GM18867 (cell line): Measurements from ENCODE around the gene CGN.

Experiments
- ATAC-seq: cut with Tn5 transposase; IDR thresholded peaks from one replicate; pipeline ENCODE4 v1.9.1; 2021; ENCODE audit warnings: mild to moderate bottlenecking, moderate library complexity; ENCODE audit not compliant: unreplicated experiment

CGN gene

DNA sequence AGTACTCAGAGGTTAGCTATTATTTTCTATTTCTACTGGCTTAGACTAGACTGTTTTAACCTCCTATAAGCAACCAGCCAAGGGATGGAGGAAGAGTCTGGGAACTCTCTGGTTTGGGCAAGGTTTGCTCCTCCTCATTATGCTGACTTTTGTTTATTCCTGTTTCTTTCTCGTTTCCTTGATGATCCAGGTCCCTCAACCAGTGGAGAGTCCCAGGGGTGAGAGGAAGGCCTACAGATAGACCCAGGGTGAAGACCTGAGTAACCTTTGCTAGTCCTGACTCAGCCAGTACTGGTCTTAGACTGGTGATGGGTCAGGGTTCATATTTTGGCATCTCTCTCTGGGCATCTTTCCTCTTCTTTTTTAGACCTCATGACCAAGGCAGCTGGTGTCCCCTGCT lies 34.4 kb downstream of the CGN start:
- no peak for ATAC-seq

DNA sequence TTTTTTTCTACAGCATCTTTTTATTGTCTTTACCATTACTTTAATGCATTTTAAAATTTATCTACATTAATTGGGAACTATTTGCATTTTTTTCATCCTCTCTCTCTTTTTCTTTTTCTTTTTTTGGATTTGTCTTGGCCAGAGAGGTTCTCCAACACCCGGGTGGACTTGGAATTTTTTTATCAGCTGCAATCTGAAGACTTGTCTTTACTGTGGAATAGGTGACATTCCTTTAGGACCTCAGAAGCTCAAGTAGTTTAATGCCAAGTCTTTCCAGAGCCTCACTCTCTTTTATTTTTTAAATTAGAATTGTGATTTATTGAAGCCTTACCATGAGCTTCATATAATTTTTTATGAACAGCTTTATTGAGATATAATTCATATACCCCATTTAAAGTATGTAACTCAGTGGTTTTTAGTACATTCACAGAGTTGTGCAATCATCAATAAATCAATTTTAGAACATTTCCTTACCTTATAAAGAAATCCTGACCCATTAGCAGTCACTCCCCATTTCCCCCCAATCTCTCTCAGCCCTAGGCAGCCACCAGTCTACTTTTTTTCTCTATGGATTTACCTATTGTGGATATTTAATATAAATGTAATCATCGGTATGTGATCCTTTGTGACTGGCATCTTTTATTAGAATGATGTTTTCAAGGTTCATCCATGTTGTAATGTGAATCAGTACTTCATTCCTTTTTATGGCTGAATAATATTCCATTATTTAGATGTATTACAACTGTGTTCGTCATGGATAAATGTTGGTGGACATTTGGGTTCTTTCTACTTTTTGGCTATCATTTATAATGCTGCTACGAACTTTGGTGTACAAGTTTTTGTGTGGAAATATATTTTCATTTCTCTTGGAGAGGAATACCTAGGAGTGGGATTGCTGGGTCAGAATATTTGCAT lies 35.1 kb downstream of the CGN start:
- no peak for ATAC-seq

DNA sequence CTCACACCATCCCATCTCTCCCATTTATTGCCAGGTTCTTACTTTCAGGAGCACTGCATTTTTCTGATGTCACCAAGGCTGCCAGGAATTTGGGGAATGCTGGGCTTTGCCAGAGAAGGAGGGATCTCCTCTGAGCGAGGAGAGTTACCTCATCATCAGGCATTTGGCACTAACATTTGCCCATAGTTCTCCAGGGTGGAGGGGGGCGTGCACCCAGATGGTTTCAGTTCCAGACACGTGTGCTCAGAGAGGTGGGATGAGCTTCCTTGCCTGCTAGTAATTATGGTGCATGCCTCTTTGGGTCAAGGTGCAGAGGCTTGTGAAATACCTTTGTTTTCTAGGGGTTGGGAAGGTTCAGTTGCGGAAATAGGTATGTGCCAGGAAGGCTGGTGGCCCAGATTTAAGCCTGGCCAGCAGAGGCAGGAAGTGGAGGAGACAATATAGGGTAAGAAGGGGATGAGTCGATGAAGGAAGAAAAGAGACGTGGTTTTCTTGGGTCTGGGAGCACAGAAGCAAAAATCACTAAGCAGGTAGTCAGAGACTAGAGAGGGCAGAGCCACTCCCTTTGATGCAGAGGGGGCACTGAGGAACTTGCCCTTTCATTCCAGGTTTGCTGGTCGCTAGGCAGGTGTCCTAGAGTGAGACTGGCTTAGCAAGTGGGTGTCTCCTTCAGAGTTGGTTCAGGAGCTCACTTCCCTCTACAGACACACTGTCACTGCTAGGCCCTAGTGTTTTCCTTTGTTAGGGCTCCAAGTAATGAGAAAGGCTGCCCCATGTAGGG lies 36.1 kb downstream of the CGN start:
- no peak for ATAC-seq

DNA sequence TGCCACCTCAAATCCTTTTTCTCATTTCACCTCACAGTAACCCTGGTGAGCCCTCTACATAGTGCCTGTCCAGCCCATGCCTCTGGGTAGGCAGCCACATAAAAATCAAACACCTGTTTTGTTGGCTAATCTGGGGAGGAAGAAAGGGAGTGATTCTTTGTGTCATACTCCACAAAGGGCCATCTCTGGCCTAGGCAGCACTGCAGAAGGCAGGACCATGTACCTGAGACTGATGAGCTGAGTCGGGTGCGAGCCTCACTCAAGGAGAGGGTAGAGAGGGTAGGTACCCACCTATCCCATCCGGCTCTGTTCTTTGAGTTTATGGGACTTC lies 36.7 kb downstream of the CGN start:
- no peak for ATAC-seq

DNA sequence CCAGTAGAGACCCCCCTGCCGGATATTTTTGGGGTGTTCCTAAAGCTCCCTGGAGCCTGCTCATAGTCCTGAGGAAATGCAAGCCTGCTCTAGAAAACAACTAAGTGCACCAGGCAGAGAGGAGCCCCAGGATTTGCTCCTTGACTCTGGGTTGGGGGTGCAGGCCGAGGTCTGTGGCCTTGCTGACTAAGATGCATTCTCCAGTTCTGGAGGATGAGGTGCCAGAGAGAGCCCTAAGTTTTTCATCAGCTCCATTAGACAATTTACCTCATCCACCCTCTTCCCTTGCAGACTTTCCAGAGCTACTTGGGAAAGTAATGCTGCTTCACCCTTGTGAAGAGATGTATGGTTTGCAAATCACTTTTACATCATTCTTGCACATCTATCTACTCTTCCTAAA lies 38.0 kb downstream of the CGN start:
- ATAC-seq = no peak

DNA sequence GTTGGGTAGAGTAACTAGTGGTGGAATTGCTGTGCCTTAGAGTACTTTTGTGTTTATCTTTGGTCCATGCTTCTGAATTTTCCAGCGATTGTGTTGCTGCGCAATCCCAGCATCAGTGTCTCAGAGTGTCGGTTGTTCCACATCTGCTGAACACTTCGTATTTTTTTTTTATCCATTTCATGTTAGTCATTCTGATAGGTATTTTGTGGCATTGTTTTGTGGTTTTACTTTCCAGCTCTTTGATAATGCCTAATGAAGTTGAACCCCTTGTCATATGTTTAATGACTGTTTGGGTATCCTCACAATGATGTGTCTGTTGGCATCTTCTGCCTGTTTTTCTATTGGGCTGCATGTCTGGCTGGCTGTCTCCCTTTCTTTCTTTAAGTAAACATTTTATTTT lies 42.5 kb downstream of the CGN start:
- no peak for ATAC-seq

DNA sequence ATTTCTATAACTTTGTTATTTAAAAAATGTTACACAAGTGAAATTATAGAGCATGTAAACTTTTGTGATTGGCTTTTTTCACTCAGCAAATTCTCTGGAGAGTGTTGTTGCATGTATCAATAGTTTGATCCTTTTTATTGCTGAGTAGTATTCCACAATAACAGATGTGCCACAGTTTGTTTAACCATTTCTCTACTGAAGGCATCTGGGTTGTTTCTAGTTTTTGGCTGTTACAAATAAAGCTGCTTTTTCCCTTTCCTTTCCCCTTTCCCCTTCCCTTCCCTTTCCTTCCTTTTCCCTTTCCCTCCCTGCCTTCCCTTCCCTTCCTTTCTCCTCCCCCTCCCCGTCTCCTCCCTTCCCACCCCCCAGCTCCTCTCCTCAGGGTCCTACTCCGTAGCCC lies 44.9 kb downstream of the CGN start:
- no peak for ATAC-seq

DNA sequence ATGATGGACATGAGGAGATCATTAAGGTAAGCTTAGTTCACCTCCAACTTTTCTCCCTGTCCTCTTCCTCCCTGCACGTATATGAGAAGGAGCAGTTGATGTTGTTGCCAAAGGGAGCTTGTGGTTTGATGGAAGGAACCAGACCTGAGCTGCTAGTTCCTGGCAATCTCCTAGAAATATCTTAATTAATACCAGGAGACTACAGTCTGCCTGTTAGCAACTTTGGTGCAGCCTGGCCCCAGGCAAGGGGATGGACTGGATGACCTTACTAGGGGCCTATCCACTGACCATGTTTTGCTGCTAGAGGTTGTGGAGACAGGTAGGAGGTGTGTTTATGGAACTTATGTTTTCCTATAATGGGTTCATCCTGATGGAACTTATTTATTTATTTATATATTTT lies 51.5 kb downstream of the CGN start:
- no peak for ATAC-seq

DNA sequence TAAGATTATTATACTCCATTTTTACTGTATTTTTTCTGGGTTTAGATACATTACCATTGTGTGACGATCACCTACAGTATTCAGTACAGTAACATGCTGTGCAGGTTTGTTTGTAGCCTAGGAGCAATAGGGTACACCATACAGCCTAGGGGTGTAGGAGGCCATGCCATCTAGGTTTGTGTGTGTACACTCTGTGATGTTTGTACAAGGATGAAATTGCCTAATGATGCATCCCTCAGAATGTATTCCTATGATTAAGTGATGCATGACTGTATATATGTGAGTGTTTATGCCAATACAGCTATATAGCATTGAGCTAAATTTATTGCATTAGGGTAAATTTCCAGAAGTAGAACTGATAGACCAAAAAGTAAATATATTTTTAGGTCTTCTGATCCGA lies 52.2 kb downstream of the CGN start:
- no peak for ATAC-seq

DNA sequence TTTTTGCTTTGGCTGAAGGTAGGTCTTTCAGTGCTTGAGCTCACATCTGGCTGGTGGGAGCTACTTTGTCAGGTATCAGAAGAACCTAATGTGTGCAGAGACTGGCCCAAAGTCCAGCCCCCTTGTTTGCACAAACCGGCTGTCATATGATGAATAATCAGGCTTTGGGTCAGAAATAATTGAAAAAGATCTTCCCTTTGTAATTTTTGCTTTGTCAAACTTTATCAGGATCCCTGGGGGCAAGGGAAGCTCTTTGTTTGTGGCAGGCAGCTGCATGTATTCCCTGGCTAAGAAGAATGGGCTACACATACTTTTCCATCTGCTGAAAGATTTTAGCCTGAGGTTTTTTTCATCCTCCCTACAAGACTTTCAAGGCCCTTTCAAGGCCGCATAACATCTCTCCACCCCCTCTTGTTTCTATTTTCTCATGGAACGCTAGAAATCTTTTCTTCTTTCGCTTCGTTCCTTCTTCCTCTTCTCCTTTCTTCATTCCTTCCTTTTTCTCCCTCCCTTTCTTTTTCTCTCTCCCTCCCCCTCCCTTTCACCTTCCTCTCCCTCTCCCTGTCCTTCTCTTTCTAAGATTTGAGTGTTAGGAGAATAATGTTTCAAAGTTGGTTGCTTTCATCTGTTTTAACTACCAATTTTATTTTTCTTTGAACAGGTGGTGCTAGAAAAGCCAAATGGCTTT lies 54.5 kb downstream of the CGN start:
- ATAC-seq = no peak

DNA sequence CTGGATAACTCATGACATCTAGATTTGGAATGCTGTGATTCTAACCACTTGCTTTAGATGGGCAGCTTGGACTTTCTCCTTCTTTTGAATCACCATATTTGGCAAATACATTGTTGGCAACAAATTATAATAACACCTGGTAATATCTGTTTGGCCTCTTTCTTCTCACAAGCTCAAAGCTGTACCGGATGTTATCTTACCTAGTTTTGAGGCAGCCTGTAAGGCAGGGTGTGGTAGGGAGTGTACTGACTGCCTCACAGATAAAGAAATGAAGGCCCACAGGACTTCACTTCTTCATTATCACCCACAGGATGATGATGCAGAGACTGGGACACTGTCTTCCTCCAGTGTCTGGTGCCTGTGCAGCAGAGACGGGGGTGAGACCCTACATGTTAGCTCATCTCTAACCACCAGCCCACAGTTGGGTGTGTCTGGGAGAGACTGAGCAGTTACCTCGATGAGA lies 57.5 kb downstream of the CGN start:
- ATAC-seq = no peak

DNA sequence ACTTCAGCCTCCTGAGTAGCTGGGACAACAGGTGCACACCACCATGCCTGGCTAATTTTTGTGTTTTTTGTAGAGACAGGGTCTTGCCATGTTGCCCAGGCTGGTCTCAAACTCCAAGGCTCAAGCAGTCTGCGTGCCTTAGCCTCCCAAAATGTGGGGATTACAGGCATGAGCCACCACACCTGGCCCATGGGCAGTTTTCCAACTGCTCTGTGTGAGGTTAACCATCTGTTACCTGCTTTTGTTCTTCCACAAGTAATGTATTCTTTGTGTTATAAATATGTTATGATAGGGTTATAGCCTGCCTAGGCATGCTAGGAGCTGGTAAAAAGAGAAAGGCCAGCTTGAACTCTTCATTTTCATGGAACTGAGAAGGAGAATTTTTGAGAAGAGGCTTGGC lies 59.6 kb downstream of the CGN start:
- no peak for ATAC-seq

DNA sequence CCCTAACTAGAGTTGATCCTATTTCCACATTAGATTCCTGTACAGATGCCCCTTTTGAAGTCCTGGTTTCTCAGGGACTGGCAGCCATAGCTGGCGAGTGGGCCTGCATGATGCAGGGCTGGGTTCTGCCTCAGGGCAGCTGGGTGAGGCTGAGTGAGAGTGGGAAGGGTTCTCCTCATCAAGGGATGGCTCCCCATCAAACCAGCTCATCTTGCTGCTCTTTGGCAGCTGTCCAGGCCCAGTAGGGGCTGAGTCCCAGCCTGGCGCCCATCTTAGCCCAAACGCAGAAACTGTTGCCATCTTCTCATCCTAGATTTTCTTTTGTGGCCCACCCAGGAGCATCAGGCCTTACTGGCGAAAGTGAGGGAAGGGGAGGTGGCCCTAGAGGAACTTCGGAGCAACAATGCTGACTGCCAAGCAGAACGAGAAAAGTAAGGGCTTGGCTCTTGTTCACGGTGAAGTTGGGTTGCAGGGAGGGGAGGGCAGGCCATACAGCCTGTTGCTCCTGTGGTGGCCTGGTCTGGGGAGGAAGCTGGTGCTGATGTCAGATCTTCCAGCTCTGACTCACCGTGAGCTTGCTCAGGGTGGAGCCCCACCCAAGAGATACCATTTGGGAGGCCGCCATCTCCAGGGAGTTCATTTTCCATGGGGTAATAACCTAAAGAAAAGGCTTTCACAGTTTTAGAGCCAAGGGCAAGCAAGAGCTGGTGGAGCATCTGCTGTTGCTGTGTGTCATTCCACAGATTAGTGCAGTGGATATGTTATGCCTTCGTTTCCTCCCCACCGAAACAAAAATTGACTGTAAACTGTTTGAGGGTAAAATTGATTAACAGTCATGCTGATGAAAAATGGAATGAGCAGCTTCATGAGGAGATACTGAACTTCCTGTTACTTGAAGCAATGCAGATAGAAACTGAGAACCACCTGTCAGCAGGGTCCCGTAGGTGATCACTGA lies 63.7 kb downstream of the CGN start:
- ATAC-seq = no peak

DNA sequence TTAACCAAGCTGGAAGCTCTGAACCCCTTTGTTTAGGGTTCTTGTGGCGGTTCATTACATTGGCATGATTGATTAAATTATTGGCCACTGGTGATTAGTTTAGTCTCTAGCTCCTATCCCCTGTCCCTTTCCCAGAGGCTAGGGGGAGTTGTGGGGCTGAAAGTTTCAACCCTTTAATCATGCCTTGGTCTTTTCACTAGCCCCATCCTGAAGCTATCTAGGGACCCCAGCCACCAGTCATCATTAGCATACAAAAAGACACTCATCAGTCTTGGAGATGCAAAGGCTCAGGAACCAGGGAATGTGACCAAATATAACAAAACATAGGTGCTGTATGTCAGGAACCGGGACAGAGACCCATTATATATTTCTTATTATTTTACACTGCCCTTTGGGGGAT lies 66.0 kb downstream of the CGN start:
- ATAC-seq = no peak

DNA sequence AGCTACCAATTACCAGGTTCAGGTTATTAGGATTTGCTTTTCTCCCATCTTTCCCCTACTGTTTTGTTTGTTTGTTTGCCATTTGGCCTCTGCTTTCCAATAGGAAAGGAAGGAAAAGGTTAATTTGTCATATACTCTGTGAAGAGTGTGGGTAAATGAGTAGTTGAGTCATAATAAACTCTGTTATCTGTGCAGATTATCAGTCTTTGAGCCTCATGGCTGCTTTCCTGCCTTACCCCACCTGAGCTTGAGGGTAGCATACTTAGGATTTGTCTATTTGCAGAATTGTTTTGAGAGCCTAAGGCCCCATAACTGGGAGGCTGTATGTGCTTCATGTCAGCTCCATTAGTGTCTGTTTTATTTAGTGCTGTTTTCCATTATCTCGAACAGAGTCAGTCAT lies 67.8 kb downstream of the CGN start:
- no peak for ATAC-seq

DNA sequence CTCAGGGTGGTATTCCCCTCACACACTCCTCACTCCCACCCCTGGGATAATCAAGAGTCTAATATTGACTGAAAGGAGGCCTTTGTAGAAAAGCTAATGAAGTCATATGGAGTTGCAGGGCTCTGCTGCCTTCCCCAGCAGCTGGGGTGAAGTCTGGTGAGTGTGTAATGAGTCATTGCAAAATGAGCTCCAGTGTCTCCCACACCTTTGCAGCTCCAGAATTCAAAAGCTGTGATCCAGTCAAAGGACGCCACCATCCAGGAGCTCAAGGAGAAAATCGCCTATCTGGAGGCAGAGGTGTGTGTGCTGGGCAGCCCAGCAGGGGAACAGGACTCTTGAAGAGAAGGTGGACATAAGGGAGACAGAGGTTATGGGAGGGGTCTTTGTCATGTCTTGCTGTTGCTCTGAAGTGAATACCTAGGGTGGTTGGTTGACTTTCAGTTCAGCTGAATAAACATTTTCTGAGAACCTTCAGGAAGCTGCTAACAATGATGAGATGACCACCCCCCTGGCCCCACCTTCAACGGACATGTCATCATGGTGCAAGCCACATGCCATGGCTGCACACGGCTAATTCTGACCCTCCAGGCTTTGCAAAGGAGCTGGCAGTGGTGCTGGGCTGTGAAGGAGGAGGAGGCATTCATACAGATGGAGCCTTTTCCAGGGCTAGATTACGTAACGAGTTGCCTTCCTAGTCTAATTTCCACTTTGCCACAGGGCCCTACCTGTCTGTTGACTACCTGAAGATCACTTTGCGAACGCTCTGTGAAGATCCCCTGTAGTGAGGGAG lies 68.4 kb downstream of the CGN start:
- ATAC-seq = no peak

DNA sequence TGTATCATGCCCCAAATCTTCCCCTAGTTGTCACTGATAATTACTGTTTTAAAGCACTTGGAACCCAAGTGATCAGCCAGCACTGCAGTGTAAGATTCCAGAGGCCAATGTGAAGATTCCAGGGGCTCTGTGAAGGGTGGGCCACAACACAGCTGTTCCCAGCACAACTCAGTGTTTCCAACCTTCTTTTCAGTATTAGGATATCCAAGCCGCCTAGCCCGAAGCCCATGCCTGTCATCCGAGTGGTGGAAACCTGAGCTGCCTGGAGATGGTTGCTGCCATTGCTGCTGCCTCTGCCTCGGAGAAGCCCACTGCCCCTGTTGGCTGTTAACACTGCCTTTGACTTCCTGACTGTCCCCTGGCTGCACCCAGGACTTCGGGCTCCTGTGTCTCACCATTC lies 70.3 kb downstream of the CGN start:
- no peak for ATAC-seq

DNA sequence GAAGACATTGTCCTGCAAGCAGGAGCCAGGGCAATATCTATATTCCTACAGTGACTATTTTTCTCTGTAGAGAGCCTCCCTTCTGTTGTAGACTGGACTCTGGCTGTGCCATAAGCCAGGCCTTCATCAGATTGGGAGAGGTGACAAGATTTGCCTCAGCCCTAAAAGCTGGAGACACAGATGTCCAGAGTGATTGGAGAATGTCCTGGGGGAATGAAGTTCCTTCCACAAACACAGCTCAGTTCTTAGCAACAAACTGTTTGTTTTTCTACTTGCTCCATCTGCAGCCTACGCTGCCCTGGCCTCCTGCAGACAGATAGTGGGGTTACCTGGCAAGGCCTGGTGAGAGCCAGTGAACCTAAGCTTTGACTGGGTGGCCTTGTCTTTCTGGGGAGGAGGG lies 70.7 kb downstream of the CGN start:
- no peak for ATAC-seq

DNA sequence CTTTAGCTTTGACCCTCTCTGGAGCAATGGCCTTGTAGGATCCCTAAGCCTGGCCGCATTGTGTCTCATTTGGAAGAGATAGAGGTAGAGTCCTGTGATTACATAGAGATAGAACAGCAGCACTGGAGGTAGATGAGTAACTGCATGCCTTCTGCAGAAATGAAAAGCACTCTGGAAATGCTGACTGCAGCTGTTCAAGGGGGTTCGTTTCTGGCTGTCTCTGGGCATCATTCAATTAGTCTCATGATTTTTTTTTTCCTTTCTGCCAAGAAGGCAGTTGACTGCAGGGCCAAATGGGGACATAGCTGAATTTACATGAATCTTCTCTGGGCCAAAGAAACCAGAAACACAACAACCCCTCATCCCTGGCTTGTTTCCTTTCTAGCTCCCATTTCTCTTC lies 72.6 kb downstream of the CGN start:
- ATAC-seq = no peak

DNA sequence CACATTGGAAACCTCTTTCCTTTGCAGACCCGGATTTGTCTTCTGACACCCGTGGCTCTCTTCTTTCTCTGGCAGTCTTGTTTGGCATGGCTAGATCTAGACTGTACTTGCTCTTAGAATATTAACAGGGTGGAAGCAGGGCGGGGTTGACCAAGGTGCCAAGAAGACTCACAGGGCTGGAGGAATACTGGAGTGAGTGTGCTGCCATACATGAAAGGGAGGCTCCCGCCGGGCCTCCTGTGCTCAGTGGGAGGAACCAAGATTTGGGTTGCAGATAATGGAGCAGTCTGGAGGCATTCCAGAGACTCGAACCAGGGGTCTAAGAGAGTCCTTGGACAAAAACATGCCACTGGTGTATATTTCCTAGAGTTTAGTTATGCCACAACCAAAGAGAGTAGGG lies 73.1 kb downstream of the CGN start:
- ATAC-seq = no peak
